CD14-positive monocyte (primary cell): Measurements from ENCODE around the gene DPP6. TPM values are rescaled to one million over a fixed set of nuclear protein-coding genes. Genes with fewer than 3 reads are reported as not detected.

Source experiments
- DNase-seq, 3 donors: peaks; one replicate each; pipeline ENCODE4 v3.0.0-alpha.2; 2011 to 2022
- H2AFZ ChIP-seq: 2 replicates; pipeline ENCODE4 v1.6.0; 2012; ENCODE audit warnings: mild to moderate bottlenecking, low read depth, low read length, inconsistent platforms; ENCODE audit not compliant: insufficient read depth, poor library complexity, severe bottlenecking
- H3K27ac ChIP-seq, 2 donors: 1 replicate in 1 of 2; 2 replicates in 1 of 2; pipeline ENCODE4 v1.5.1; 2012 to 2013; ENCODE audit warnings: low read length in 2 of 2, control low read depth in 1 of 2, inconsistent platforms in 1 of 2, low read depth in 1 of 2, mild to moderate bottlenecking in 1 of 2
- H3K27me3 ChIP-seq, 2 donors: one replicate each; pipeline versions ENCODE4 v1.6.0 to v1.6.1; 2011 to 2013; ENCODE audit warnings: low read length in 2 of 2; ENCODE audit not compliant: control insufficient read depth in 2 of 2, insufficient read depth in 2 of 2
- H3K36me3 ChIP-seq, 2 donors: replicated peaks in 1 of 2; 1 replicate in 1 of 2; 2 replicates in 1 of 2; pipeline versions ENCODE4 v1.5.1 to v1.6.1; 2012 to 2013; ENCODE audit warnings: low read length in 2 of 2, control low read depth in 1 of 2, inconsistent platforms in 1 of 2, mild to moderate bottlenecking in 1 of 2; ENCODE audit not compliant: insufficient read depth in 2 of 2, control insufficient read depth in 1 of 2
- H3K4me1 ChIP-seq, 2 donors: 1 replicate in 1 of 2; 2 replicates in 1 of 2; pipeline versions ENCODE4 v1.5.1 to v1.6.1; 2012 to 2013; ENCODE audit warnings: low read length in 2 of 2, control low read depth in 1 of 2, inconsistent platforms in 1 of 2, mild to moderate bottlenecking in 1 of 2, moderate library complexity in 1 of 2; ENCODE audit not compliant: insufficient read depth in 2 of 2, control insufficient read depth in 1 of 2
- H3K4me2 ChIP-seq: replicated peaks from 2 replicates; pipeline ENCODE3; 2012; ENCODE audit warnings: low read length, moderate library complexity, mild to moderate bottlenecking; ENCODE audit not compliant: poor library complexity, severe bottlenecking; ENCODE audit errors: extremely low read depth
- H3K4me3 ChIP-seq, 3 experiments: fragments of 200-600 bp in 1 of 3; sonication (generic) in 1 of 3; replicated peaks in 1 of 3; 1 replicate in 2 of 3; 2 replicates in 1 of 3; pipeline ENCODE4 v1.5.1; 2011 to 2013; ENCODE audit warnings: low read length in 3 of 3, mild to moderate bottlenecking in 3 of 3, control low read depth in 2 of 3, low read depth in 2 of 3, inconsistent platforms in 1 of 3, moderate library complexity in 1 of 3
- H3K79me2 ChIP-seq: 2 replicates; pipeline ENCODE4 v1.6.0; 2012; ENCODE audit warnings: mild to moderate bottlenecking, control low read depth, inconsistent platforms, low read length, moderate library complexity; ENCODE audit not compliant: insufficient read depth
- H3K9ac ChIP-seq: 2 replicates; pipeline ENCODE4 v1.6.0; 2017; ENCODE audit warnings: low read length, mild to moderate bottlenecking; ENCODE audit not compliant: insufficient read depth, poor library complexity, severe bottlenecking
- H3K9me3 ChIP-seq, 2 donors: replicated peaks in 1 of 2; 1 replicate in 1 of 2; 2 replicates in 1 of 2; pipeline versions ENCODE4 v1.5.1 to v1.6.1; 2012 to 2013; ENCODE audit warnings: low read length in 2 of 2, control low read depth in 1 of 2; ENCODE audit not compliant: control insufficient read depth in 1 of 2, insufficient read depth in 1 of 2
- H4K20me1 ChIP-seq: 2 replicates; pipeline ENCODE4 v1.6.0; 2012; ENCODE audit warnings: mild to moderate bottlenecking, low read length, control low read depth, moderate library complexity; ENCODE audit not compliant: insufficient read depth
- H3K27ac Mint-ChIP-seq, 7 donors: one replicate each; pipeline ENCODE4 v1.8.0; 2020; ENCODE audit warnings: mild to moderate bottlenecking in 7 of 7, mixed read lengths in 7 of 7, moderate library complexity in 6 of 7, inconsistent platforms in 2 of 7
- H3K27me3 Mint-ChIP-seq, 3 donors: one replicate each; pipeline ENCODE4 v1.8.0; 2021 to 2022; ENCODE audit warnings: low read depth in 3 of 3, mild to moderate bottlenecking in 3 of 3, mixed read lengths in 3 of 3, moderate library complexity in 3 of 3, inconsistent platforms in 1 of 3
- H3K36me3 Mint-ChIP-seq, 2 donors: one replicate each; pipeline ENCODE4 v1.8.0; 2020; ENCODE audit warnings: mixed read lengths in 2 of 2, inconsistent platforms in 1 of 2, mild to moderate bottlenecking in 1 of 2
- H3K4me1 Mint-ChIP-seq: one replicate; pipeline ENCODE4 v1.8.0; 2020; ENCODE audit warnings: mild to moderate bottlenecking, mixed read lengths
- H3K4me3 Mint-ChIP-seq, 2 donors: one replicate each; pipeline ENCODE4 v1.8.0; 2020; ENCODE audit warnings: mild to moderate bottlenecking in 2 of 2, mixed read lengths in 2 of 2, moderate library complexity in 1 of 2
- H3K9me3 Mint-ChIP-seq, 7 donors: one replicate each; pipeline ENCODE4 v1.8.0; 2020 to 2022; ENCODE audit warnings: mixed read lengths in 7 of 7, mild to moderate bottlenecking in 6 of 7, moderate library complexity in 6 of 7, inconsistent platforms in 2 of 7
- CTCF ChIP-seq: fragments of 200-600 bp; IDR thresholded peaks from one replicate; pipeline ENCODE4 v1.8.0; 2022; ENCODE audit warnings: antibody characterized with exemption, mild to moderate bottlenecking
- WGBS: methylation state at CpG from one replicate; pipeline ENCODE4 v1.1.5; 2013; ENCODE audit warnings: missing lambda C conversion rate; ENCODE audit not compliant: insufficient coverage; 5-methylcytosine and 5-hydroxymethylcytosine counted together
- intact Hi-C, 2 donors: fragments of 100-400 bp; cut with micrococcal nuclease; formaldehyde crosslinking; loops; one replicate each; pipeline versions ENCODE4 v1.15.0 to v1.15.1; 2023
- polyA plus RNA-seq, 3 donors: library from polyadenylated mRNA; depleted of rRNA in 1 of 3; unstranded in 2 of 3; stranded (reverse) in 1 of 3; fragments of 300-500 nt in 2 of 3; fragments of >200 nt in 1 of 3; fragmentation: Illumina TruSeq in 2 of 3; gene quantifications; 1 replicate in 2 of 3; 2 replicates in 1 of 3; pipeline ENCODE4 v1.2.3, GENCODE V29; 2012 to 2021

The DPP6 gene
- polyA plus RNA-seq, 3 donors = not detected

DNA sequence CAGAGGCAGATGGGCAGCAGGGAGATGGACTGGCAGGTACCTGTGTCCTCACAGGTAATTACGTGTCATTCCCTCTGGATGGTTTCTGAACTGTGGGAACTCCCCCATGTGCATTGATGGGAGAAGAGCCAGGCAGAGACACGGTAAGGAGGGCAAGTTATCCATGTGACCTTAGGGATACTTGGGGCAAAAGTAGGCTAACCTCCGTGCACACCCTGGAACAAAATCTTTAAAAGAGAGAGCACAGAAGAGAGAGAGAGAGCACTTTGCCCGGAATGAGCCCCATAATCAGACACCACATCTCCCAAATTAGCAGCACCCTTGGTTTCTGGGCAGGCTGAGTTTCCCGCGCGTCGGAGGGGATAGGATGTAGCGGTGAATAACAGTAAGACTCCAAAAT is 527.5 kb downstream of the DPP6 start:
- no peak overlapping the region for H3K27ac ChIP-seq
- Mint-ChIP-seq H3K9me3 (peaks cover 9 to 42% (median 21%) of the 10 kb centered on the region in 7 donors), H3K27ac (no peak overlapping the region), H3K4me1 (no peaks in the 10 kb centered on the region), H3K27me3 (no peaks in the 10 kb centered on the region), H3K36me3 (no peaks in the 10 kb centered on the region), H3K4me3 (no peak overlapping the region)
- DNase-seq = no peak
- no peaks in the 10 kb centered on the region for H3K36me3 ChIP-seq
- WGBS = 88% methylated on average over 3 of the region's 9 CpGs
- no peak overlapping the region for H3K4me3 ChIP-seq
- H3K4me1 ChIP-seq = no peaks in the 10 kb centered on the region
- no peaks in the 10 kb centered on the region for H3K79me2 ChIP-seq
- peaks cover 32 to 59% of the 10 kb centered on the region in 2 donors for H3K9me3 ChIP-seq
- no peak overlapping the region for H3K9ac ChIP-seq
- no peaks in the 10 kb centered on the region for H4K20me1 ChIP-seq
- no peak for TF ChIP-seq CTCF
- no peak overlapping the region for H2AFZ ChIP-seq
- H3K27me3 ChIP-seq = no peaks in the 10 kb centered on the region
- intact Hi-C loops = no loop called here
- H3K4me2 ChIP-seq = no peak overlapping the region

GRCh38 chr7:154581251-154581890 is 529.2 kb downstream of the DPP6 start:
- H3K79me2 ChIP-seq = no peaks in the 10 kb centered on the region
- intact Hi-C loops = no loop called here
- H3K4me3 ChIP-seq = no peak overlapping the region
- no peaks in the 10 kb centered on the region for H3K4me1 ChIP-seq
- H3K4me2 ChIP-seq = no peak overlapping the region
- Mint-ChIP-seq H3K4me3 (no peak overlapping the region), H3K4me1 (no peaks in the 10 kb centered on the region), H3K27ac (no peak overlapping the region), H3K36me3 (no peaks in the 10 kb centered on the region), H3K9me3 (peaks cover 11 to 50% (median 22%) of the 10 kb centered on the region in 7 donors), H3K27me3 (no peaks in the 10 kb centered on the region)
- no peak for DNase-seq
- no peaks in the 10 kb centered on the region for H3K27me3 ChIP-seq
- WGBS = 93% methylated on average over 6 of the region's 10 CpGs
- no peak overlapping the region for H3K9ac ChIP-seq
- no peak overlapping the region for H2AFZ ChIP-seq
- H4K20me1 ChIP-seq = no peaks in the 10 kb centered on the region
- no peak overlapping the region for H3K27ac ChIP-seq
- no peaks in the 10 kb centered on the region for H3K36me3 ChIP-seq
- no peak for TF ChIP-seq CTCF
- H3K9me3 ChIP-seq = peaks cover 27 to 54% of the 10 kb centered on the region in 2 donors
